Spleen (tissue), 11 donors: ENCODE results near the gene DLG2. TPM values are rescaled to one million over a fixed set of nuclear protein-coding genes. Genes with fewer than 3 reads are reported as not detected.
A peak's percentile ranks its signal among the peaks of the same experiment; 100 is the strongest.

ENCODE experiments used
- DNase-seq: peaks from one replicate; pipeline ENCODE4 v3.0.0-alpha.2; 2020
- H3K27ac ChIP-seq, 8 donors: fragments of 200-600 bp; sonication (generic) in 7 of 8; 1 replicate in 4 of 8; 2 replicates in 4 of 8; pipeline versions ENCODE4 v1.5.0 to v1.8.0; 2016 to 2021; ENCODE audit warnings: inconsistent platforms in 4 of 8, mild to moderate bottlenecking in 4 of 8, moderate library complexity in 1 of 8
- H3K27me3 ChIP-seq, 7 donors: fragments of 200-600 bp; sonication (generic) in 6 of 7; replicated peaks in 1 of 7; 1 replicate in 4 of 7; 2 replicates in 3 of 7; pipeline versions ENCODE4 v1.5.0 to v1.8.0; 2016 to 2021; ENCODE audit warnings: inconsistent platforms in 3 of 7, mild to moderate bottlenecking in 1 of 7
- H3K36me3 ChIP-seq, 6 donors: fragments of 200-600 bp; sonication (generic) in 5 of 6; 1 replicate in 4 of 6; 2 replicates in 2 of 6; pipeline versions ENCODE4 v1.5.0 to v1.8.0; 2016 to 2021; ENCODE audit warnings: inconsistent platforms in 2 of 6
- H3K4me1 ChIP-seq, 6 donors: fragments of 200-600 bp; sonication (generic) in 5 of 6; 1 replicate in 3 of 6; 2 replicates in 3 of 6; pipeline versions ENCODE4 v1.5.0 to v1.8.0; 2016 to 2021; ENCODE audit warnings: inconsistent platforms in 3 of 6
- H3K4me3 ChIP-seq, 8 donors: fragments of 200-600 bp; sonication (generic) in 7 of 8; 1 replicate in 4 of 8; 2 replicates in 4 of 8; pipeline versions ENCODE4 v1.5.0 to v1.8.0; 2016 to 2021; ENCODE audit warnings: inconsistent platforms in 4 of 8, mild to moderate bottlenecking in 4 of 8, moderate library complexity in 2 of 8
- H3K9me3 ChIP-seq, 8 donors: fragments of 200-600 bp; sonication (generic) in 7 of 8; 1 replicate in 4 of 8; 2 replicates in 4 of 8; pipeline versions ENCODE4 v1.5.0 to v1.8.0; 2016 to 2021; ENCODE audit warnings: inconsistent platforms in 4 of 8
- CTCF ChIP-seq, 11 experiments: fragments of 200-600 bp in 7 of 11; fragments of 450-650 bp in 4 of 11; sonication (generic) in 4 of 11; IDR thresholded peaks in 8 of 11; conservative IDR thresholded peaks in 3 of 11; 1 replicate in 7 of 11; 2 replicates in 4 of 11; pipeline versions ENCODE4 v1.4.0 to v1.8.0; 2016 to 2021; ENCODE audit warnings: antibody characterized with exemption in 11 of 11, inconsistent platforms in 4 of 11, mild to moderate bottlenecking in 1 of 11
- POLR2A ChIP-seq, 3 donors: fragments of 450-650 bp; IDR thresholded peaks; one replicate each; pipeline ENCODE4 v1.5.1; 2017; ENCODE audit warnings: antibody characterized with exemption in 3 of 3, mild to moderate bottlenecking in 1 of 3
- POLR2AphosphoS5 ChIP-seq, 3 donors: sonication (generic); formaldehyde crosslinking; IDR thresholded peaks; one replicate each; pipeline ENCODE4 v1.5.1; 2017; ENCODE audit warnings: antibody characterized with exemption in 3 of 3
- WGBS, 5 donors: extraction: QIAGEN DNeasy Blood & Tissue Kit in 3 of 5; methylation state at CpG; one replicate each; pipeline versions ENCODE4 v1.1.5 to v1.1.7; 2013 to 2018; 5-methylcytosine and 5-hydroxymethylcytosine counted together
- intact Hi-C: fragments of 100-400 bp; cut with DNase I; formaldehyde crosslinking; loops from one replicate; pipeline ENCODE4 v1.15.0; 2023; ENCODE audit warnings: low total_unique reads
- polyA plus RNA-seq, 3 donors: library from polyadenylated mRNA; stranded (reverse); fragments of 200-250 nt; gene quantifications; one replicate each; pipeline ENCODE4 v1.2.1, GENCODE V29; 2013
- total RNA-seq, 7 donors: library from RNA; depleted of rRNA in 3 of 7; stranded (reverse); fragments of >200 nt in 3 of 7; fragmentation: NEBNext Ultra II Directional in 4 of 7; extraction: Animal tissue kit (Norgen Biotek cat#: 25700) in 4 of 7; gene quantifications; one replicate each; pipeline versions ENCODE4 v1.1.0 to v1.2.1, GENCODE V29; 2016 to 2021
- donor health status: healthy with polysubstance abuse.
- donor health status: DM: no; HTN: no; CAD: no; lungs with moderate emphysema.
- donor health status: DM: no; HTN: no; CAD: no.
- donor health status: Bipolar disorder and iron deficiency.
- donor health status: healthy.
- donor health status: DM: no; HTN: no; CAD: no.
- donor health status: DM: yes; HTN: yes; CAD: no.

The DLG2 gene
- total and polyA plus RNA-seq, 10 donors, result 0.43 to 12.7 (median 7.9) TPM

- WGBS, 5 donors, result 72 to 89% (median 78%) methylated on average over 2 of the region's 2 CpGs
- H3K27ac ChIP-seq, result no peak overlapping the region
- H3K36me3 ChIP-seq, result no peaks in the 10 kb centered on the region
- no peak overlapping the region for H3K4me3 ChIP-seq
- intact Hi-C loops, result no loop called here
- DNase-seq, result no peak
- TF ChIP-seq POLR2A (IDR thresholded peaks at IDR 0.05), result no peak
- peak in 1 of 11 experiments; percentile 15 for TF ChIP-seq CTCF (IDR thresholded peaks at IDR 0.05 in 8 of 11, conservative IDR thresholded peaks at IDR 0.05 in 3 of 11)
- H3K27me3 ChIP-seq, result no peaks in the 10 kb centered on the region
- peaks cover 0 to 66% (median 22%) of the 10 kb centered on the region in 8 donors for H3K9me3 ChIP-seq
- no peaks in the 10 kb centered on the region for H3K4me1 ChIP-seq
Observed at GRCh38 chr11:85464283-85464682, 162.9 kb downstream of the DLG2 start.

- Histone ChIP-seq H3K27me3 (no peaks in the 10 kb centered on the region), H3K36me3 (no peaks in the 10 kb centered on the region), H3K4me3 (no peak overlapping the region), H3K9me3 (peaks cover 0 to 90% (median 64%) of the 10 kb centered on the region in 8 donors), H3K4me1 (no peaks in the 10 kb centered on the region), H3K27ac (no peak overlapping the region)
- peak; percentile 22 for DNase-seq
- 72 to 85% (median 76%) methylated on average over 4 of the region's 4 CpGs for WGBS, 5 donors
- TF ChIP-seq POLR2AphosphoS5 (IDR thresholded peaks at IDR 0.05), result no peak
- intact Hi-C loops, result no loop called here
Observed at GRCh38 chr11:85459304-85459703, 167.8 kb downstream of the DLG2 start.

- Histone ChIP-seq H3K9me3 (peaks cover 0 to 4% (median 0%) of the 10 kb centered on the region in 8 donors), H3K4me3 (no peak overlapping the region), H3K4me1 (no peaks in the 10 kb centered on the region), H3K36me3 (no peaks in the 10 kb centered on the region), H3K27ac (no peak overlapping the region), H3K27me3 (no peaks in the 10 kb centered on the region)
- TF ChIP-seq POLR2A (IDR thresholded peaks at IDR 0.05) (no peak), POLR2AphosphoS5 (IDR thresholded peaks at IDR 0.05) (no peak), CTCF (IDR thresholded peaks at IDR 0.05 in 8 of 11, conservative IDR thresholded peaks at IDR 0.05 in 3 of 11) (no peak)
- intact Hi-C loops, result no loop called here
- DNase-seq, result no peak
- 77 to 92% (median 85%) methylated on average over 1 of the region's 1 CpG for WGBS, 5 donors
Observed at GRCh38 chr11:85444479-85444878, 182.7 kb downstream of the DLG2 start.

GRCh38 chr11:85440273-85440672, 186.9 kb downstream of the DLG2 start:
- peaks cover 0 to 35% (median 25%) of the 10 kb centered on the region in 8 donors for H3K9me3 ChIP-seq
- H3K27ac ChIP-seq, result no peak overlapping the region
- no peak overlapping the region for H3K4me3 ChIP-seq
- WGBS, 5 donors, result 84 to 97% (median 91%) methylated on average over 1 of the region's 1 CpG
- TF ChIP-seq POLR2A (IDR thresholded peaks at IDR 0.05) (no peak), CTCF (IDR thresholded peaks at IDR 0.05 in 8 of 11, conservative IDR thresholded peaks at IDR 0.05 in 3 of 11) (no peak), POLR2AphosphoS5 (IDR thresholded peaks at IDR 0.05) (no peak)
- DNase-seq, result no peak
- no peaks in the 10 kb centered on the region for H3K4me1 ChIP-seq
- H3K36me3 ChIP-seq, result no peaks in the 10 kb centered on the region
- intact Hi-C loops, result no loop called here
- H3K27me3 ChIP-seq, result no peaks in the 10 kb centered on the region

GRCh38 chr11:85438328-85438727, 188.8 kb downstream of the DLG2 start:
- Histone ChIP-seq H3K36me3 (no peaks in the 10 kb centered on the region), H3K27ac (no peak overlapping the region), H3K4me1 (no peaks in the 10 kb centered on the region), H3K27me3 (no peaks in the 10 kb centered on the region), H3K9me3 (peaks cover 0 to 55% (median 45%) of the 10 kb centered on the region in 8 donors), H3K4me3 (no peak overlapping the region)
- no peak for TF ChIP-seq CTCF (IDR thresholded peaks at IDR 0.05 in 8 of 11, conservative IDR thresholded peaks at IDR 0.05 in 3 of 11)
- TF ChIP-seq POLR2A (IDR thresholded peaks at IDR 0.05), result no peak
- TF ChIP-seq POLR2AphosphoS5 (IDR thresholded peaks at IDR 0.05), result no peak
- intact Hi-C loops, result no loop called here
- no peak for DNase-seq
- 69 to 91% (median 86%) methylated on average over 1 of the region's 1 CpG for WGBS, 5 donors
